ENCODE measurements around the gene RAB3IL1. TPM values are rescaled to one million over a fixed set of nuclear protein-coding genes. Genes with fewer than 3 reads are reported as not detected.
A peak's percentile ranks its signal among the peaks of the same experiment; 100 is the strongest.

RAB3IL1 gene
- total RNA-seq, 1 experiment from 2014 or later = 18.1 TPM

DNA sequence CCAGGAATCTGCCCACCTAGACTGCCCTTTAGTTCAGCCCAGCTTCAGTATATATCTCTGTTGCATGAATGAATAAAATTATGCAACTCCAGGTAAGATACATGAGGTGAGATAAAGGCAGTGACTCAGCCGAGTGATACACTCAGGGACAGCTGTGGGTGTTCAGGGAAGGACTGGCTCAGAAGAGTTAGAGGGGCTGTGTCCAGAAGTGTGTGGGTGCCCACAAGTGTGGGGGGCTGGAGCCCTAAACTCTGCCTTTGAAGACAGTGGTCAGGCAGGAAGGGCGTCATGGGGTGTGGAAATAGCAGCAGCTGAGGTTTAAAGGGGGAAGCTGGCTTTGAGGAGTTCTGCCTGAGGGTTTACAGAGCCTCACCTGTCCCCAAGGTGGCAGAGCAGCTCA is 41.7 kb upstream of the RAB3IL1 start:
- H3K4me2 ChIP-seq (ENCODE audit: low read length) = peak overlapping the region; percentile 43

DNA sequence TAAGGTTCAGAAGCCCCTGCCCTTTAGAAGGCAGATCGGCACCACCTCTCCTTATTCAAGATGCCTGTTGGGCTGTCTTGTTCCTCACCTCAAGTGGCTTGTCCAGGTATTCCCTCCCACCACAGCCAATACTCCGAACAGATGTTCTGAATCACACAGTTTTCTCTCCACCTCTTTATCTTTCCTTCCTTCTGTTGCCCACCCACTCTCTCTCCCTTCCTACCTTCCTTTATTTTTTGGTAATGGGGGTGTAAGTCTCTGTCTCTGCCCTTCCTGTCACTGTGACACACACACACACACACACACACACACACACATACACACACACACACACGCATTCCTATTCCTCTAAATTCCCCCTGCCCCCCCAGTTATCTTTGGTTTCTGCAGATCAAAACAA is 41.2 kb upstream of the RAB3IL1 start:
- ChIA-PET POLR2A (interaction anchor here (1.1 to 6.2 kb wide), 5 partner anchors 8 to 95 kb away, joined by 3 to 60 read pairs (median 6); partner anchors contain the start of genes BEST1 and FTH1), RAD21 (ENCODE audit: low non-redundant PET in 1 of 2, low total read pairs in 2 of 2, uncharacterized antibody in 2 of 2, unreplicated experiment in 2 of 2) (no interaction called here), CTCF (interaction anchor here (1.0 to 1.7 kb wide), 4 partner anchors 11 to 123 kb away, joined by 3 to 7 read pairs (median 4); no protein-coding TSS in a partner anchor)
- no peak overlapping the region for H3K4me2 ChIP-seq (ENCODE audit: low read length)
- no peaks in the 10 kb centered on the region for H3K79me2 ChIP-seq (ENCODE audit: insufficient read depth, low read length)
- ATAC-seq = no peak
- no peak overlapping the region for H3K4me3 ChIP-seq (replicated peaks in 1 of 2; ENCODE audit: low read depth in 1 of 2, low read length in 2 of 2)
- no peaks in the 10 kb centered on the region for H3K9me3 ChIP-seq (ENCODE audit: control insufficient read depth in 1 of 2, insufficient read depth in 1 of 2, low read depth in 1 of 2, low read length in 2 of 2)
- BruUV-seq (replicated peaks) = no TSS peak
- peaks cover 0 to 8% of the 10 kb centered on the region in 2 experiments; a peak in 1 of 4 replicates for H3K36me3 ChIP-seq (ENCODE audit: control insufficient read depth in 1 of 2, insufficient read depth in 2 of 2, low read length in 2 of 2)
- H3K9me2 ChIP-seq (ENCODE audit: insufficient read depth) = no peaks in the 10 kb centered on the region
- no peak for DNase-seq (ENCODE audit: low read depth, low spot score)
- no peak overlapping the region for H2AFZ ChIP-seq (ENCODE audit: low read depth, low read length, poor library complexity, severe bottlenecking)
- peaks cover 0 to 38% of the 10 kb centered on the region in 2 experiments; a peak in 3 of 4 replicates for H3K4me1 ChIP-seq (ENCODE audit: control insufficient read depth in 1 of 2, insufficient read depth in 2 of 2, low read length in 2 of 2)
- no peak overlapping the region for H3K9ac ChIP-seq (ENCODE audit: low read length)
- no peaks in the 10 kb centered on the region for H3K27me3 ChIP-seq (ENCODE audit: insufficient read depth, low read length)
- H3K27ac ChIP-seq (ENCODE audit: low read depth, low read length) = no peak overlapping the region
- intact Hi-C loops (cut with micrococcal nuclease) = no loop called here
- peaks cover 3% of the 10 kb centered on the region; the same call in 1 of the 2 replicates for H4K20me1 ChIP-seq (ENCODE audit: insufficient read depth)
- TF ChIP-seq SIN3A (IDR thresholded peaks at IDR 0.05; ENCODE audit: low read depth) = no peak
- TF ChIP-seq SRF (IDR thresholded peaks at IDR 0.05; ENCODE audit: low read depth) = no peak
- no peak for TF ChIP-seq POLR2A (IDR thresholded peaks at IDR 0.05; ENCODE audit: borderline replicate concordance, extremely low read depth, insufficient read depth, insufficient read length)
- no peak for TF ChIP-seq JUND (IDR thresholded peaks at IDR 0.05)
- TF ChIP-seq, protein P1, sequence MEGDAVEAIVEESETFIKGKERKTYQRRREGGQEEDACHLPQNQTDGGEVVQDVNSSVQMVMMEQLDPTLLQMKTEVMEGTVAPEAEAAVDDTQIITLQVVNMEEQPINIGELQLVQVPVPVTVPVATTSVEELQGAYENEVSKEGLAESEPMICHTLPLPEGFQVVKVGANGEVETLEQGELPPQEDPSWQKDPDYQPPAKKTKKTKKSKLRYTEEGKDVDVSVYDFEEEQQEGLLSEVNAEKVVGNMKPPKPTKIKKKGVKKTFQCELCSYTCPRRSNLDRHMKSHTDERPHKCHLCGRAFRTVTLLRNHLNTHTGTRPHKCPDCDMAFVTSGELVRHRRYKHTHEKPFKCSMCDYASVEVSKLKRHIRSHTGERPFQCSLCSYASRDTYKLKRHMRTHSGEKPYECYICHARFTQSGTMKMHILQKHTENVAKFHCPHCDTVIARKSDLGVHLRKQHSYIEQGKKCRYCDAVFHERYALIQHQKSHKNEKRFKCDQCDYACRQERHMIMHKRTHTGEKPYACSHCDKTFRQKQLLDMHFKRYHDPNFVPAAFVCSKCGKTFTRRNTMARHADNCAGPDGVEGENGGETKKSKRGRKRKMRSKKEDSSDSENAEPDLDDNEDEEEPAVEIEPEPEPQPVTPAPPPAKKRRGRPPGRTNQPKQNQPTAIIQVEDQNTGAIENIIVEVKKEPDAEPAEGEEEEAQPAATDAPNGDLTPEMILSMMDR (IDR thresholded peaks at IDR 0.05 in 2 of 3, conservative IDR thresholded peaks at IDR 0.05 in 1 of 3; ENCODE audit: borderline replicate concordance in 1 of 3, insufficient read depth in 1 of 3, low read depth in 2 of 3, low read length in 2 of 3) = no peak
- TF ChIP-seq SP1 (IDR thresholded peaks at IDR 0.05; ENCODE audit: low read depth) = no peak
- no peak for TF ChIP-seq RAD21 (IDR thresholded peaks at IDR 0.05; ENCODE audit: low read depth)
- no peak for TF ChIP-seq EZH2 (IDR thresholded peaks at IDR 0.05)
- no peak for TF ChIP-seq ZNF274 (IDR thresholded peaks at IDR 0.05; ENCODE audit: low read depth, low read length)
- TF ChIP-seq YY1 (IDR thresholded peaks at IDR 0.05; ENCODE audit: extremely low read depth, insufficient replicate concordance, low read depth, low read length) = no peak
- no peak for TF ChIP-seq EZH2phosphoT487 (IDR thresholded peaks at IDR 0.05; ENCODE audit: borderline replicate concordance)
- no peak for TF ChIP-seq ZFX (IDR thresholded peaks at IDR 0.05)
- no peak for TF ChIP-seq EGR1 (IDR thresholded peaks at IDR 0.05; ENCODE audit: low read depth)
- TF ChIP-seq CEBPB (IDR thresholded peaks at IDR 0.05; ENCODE audit: low read depth) = no peak

More for the DNA sequence above, 41.7 kb upstream of the RAB3IL1 start:
- BruUV-seq (replicated peaks) = no TSS peak
- Histone ChIP-seq H2AFZ (ENCODE audit: low read depth, low read length, poor library complexity, severe bottlenecking) (no peak overlapping the region), H3K9ac (ENCODE audit: low read length) (no peak overlapping the region), H3K36me3 (ENCODE audit: control insufficient read depth in 1 of 2, insufficient read depth in 2 of 2, low read length in 2 of 2) (peaks cover under 1 to 13% of the 10 kb centered on the region in 2 experiments; a peak in 2 of 4 replicates), H3K4me1 (ENCODE audit: control insufficient read depth in 1 of 2, insufficient read depth in 2 of 2, low read length in 2 of 2) (peaks cover 0 to 39% of the 10 kb centered on the region in 2 experiments; a peak in 3 of 4 replicates), H3K79me2 (ENCODE audit: insufficient read depth, low read length) (no peaks in the 10 kb centered on the region), H3K27me3 (ENCODE audit: insufficient read depth, low read length) (no peaks in the 10 kb centered on the region), H3K9me2 (ENCODE audit: insufficient read depth) (no peaks in the 10 kb centered on the region), H3K4me3 (replicated peaks in 1 of 2; ENCODE audit: low read depth in 1 of 2, low read length in 2 of 2) (no peak overlapping the region), H3K9me3 (ENCODE audit: control insufficient read depth in 1 of 2, insufficient read depth in 1 of 2, low read depth in 1 of 2, low read length in 2 of 2) (no peaks in the 10 kb centered on the region), H4K20me1 (ENCODE audit: insufficient read depth) (peaks cover 3% of the 10 kb centered on the region; the same call in 1 of the 2 replicates), H3K27ac (ENCODE audit: low read depth, low read length) (no peak overlapping the region)
- ChIA-PET CTCF (interaction anchor here (1.0 to 1.7 kb wide), 5 partner anchors 9 to 123 kb away, joined by 3 to 7 read pairs (median 4); partner anchors contain the start of gene BEST1), POLR2A (interaction anchor here (1.0 to 6.2 kb wide), 6 partner anchors 9 to 94 kb away, joined by 3 to 60 read pairs (median 5); partner anchors contain the start of genes BEST1 and FTH1), RAD21 (ENCODE audit: low non-redundant PET in 1 of 2, low total read pairs in 2 of 2, uncharacterized antibody in 2 of 2, unreplicated experiment in 2 of 2) (no interaction called here)
- 0 out of 2 replicates have a peak, but pooled peaks have one; percentile 15 for ATAC-seq
- TF ChIP-seq SRF (IDR thresholded peaks at IDR 0.05; ENCODE audit: low read depth) = no peak
- TF ChIP-seq, protein P1 (IDR thresholded peaks at IDR 0.05 in 2 of 3, conservative IDR thresholded peaks at IDR 0.05 in 1 of 3; ENCODE audit: borderline replicate concordance in 1 of 3, insufficient read depth in 1 of 3, low read depth in 2 of 3, low read length in 2 of 3) = peak in 1 of 3 experiments; percentile 20; a peak in 1 of 6 replicates
- no peak for DNase-seq (ENCODE audit: low read depth, low spot score)
- intact Hi-C loops (cut with micrococcal nuclease) = no loop called here

Measured in HCT116 (cell line).